GM21390 (cell line): Measurements from ENCODE around the gene PHF11.

Experiments
- ATAC-seq: cut with Tn5 transposase; IDR thresholded peaks from one replicate; pipeline ENCODE4 v1.9.1; 2021; ENCODE audit not compliant: unreplicated experiment

Gene PHF11

GRCh38 chr13:49497272-49497671, 1.5 kb downstream of the PHF11 start:
- ATAC-seq: no peak

- ATAC-seq: no peak
These were observed 2.5 kb downstream of the PHF11 start for GRCh38 chr13:49498206-49498605.

- no peak for ATAC-seq
These were observed 4.3 kb downstream of the PHF11 start for GRCh38 chr13:49499889-49500660.

- ATAC-seq: no peak
These were observed 7.2 kb downstream of the PHF11 start for GRCh38 chr13:49502954-49503353.

- ATAC-seq: no peak
These were observed 8.2 kb downstream of the PHF11 start for GRCh38 chr13:49503951-49504350.

- ATAC-seq: no peak
These were observed 16.8 kb downstream of the PHF11 start for GRCh38 chr13:49512578-49512977.

GRCh38 chr13:49516467-49516866, 20.7 kb downstream of the PHF11 start:
- ATAC-seq: no peak

- ATAC-seq: no peak
These were observed 21.7 kb downstream of the PHF11 start for GRCh38 chr13:49517461-49517860.

GRCh38 chr13:49521224-49521623, 25.5 kb downstream of the PHF11 start:
- no peak for ATAC-seq

GRCh38 chr13:49524740-49525501, 29.2 kb downstream of the PHF11 start:
- ATAC-seq: no peak

- no peak for ATAC-seq
These were observed 31.4 kb downstream of the PHF11 start for GRCh38 chr13:49527123-49527522.

- no peak for ATAC-seq
These were observed 32.4 kb downstream of the PHF11 start for GRCh38 chr13:49528161-49528560.

- peak; percentile 78 for ATAC-seq
These were observed 34.7 kb downstream of the PHF11 start for GRCh38 chr13:49530457-49530856.

- ATAC-seq: no peak
These were observed 36.8 kb downstream of the PHF11 start for GRCh38 chr13:49532593-49532992.

GRCh38 chr13:49533011-49533410, 37.3 kb downstream of the PHF11 start:
- ATAC-seq: no peak

- ATAC-seq: no peak
These were observed 38.0 kb downstream of the PHF11 start for GRCh38 chr13:49533591-49534269.

GRCh38 chr13:49536144-49536873, 40.6 kb downstream of the PHF11 start:
- no peak for ATAC-seq

GRCh38 chr13:49538404-49538803, 42.7 kb downstream of the PHF11 start:
- no peak for ATAC-seq

- no peak for ATAC-seq
These were observed 43.6 kb downstream of the PHF11 start for GRCh38 chr13:49539313-49539712.

- ATAC-seq: no peak
These were observed 44.0 kb downstream of the PHF11 start for GRCh38 chr13:49539746-49540145.

GRCh38 chr13:49540552-49540951, 44.8 kb downstream of the PHF11 start:
- peak; percentile 54 for ATAC-seq
